Left renal pelvis (tissue), 4 donors: ENCODE data around the gene UTP20. TPM values are rescaled to one million over a fixed set of nuclear protein-coding genes. Genes with fewer than 3 reads are reported as not detected.

Experiments used
- DNase-seq, 4 donors: peaks; one replicate each; pipeline ENCODE4 v3.0.0-alpha.2; 2013; ENCODE audit warnings: low read depth in 4 of 4, low spot score in 3 of 4
- polyA plus RNA-seq, 4 donors: library from polyadenylated mRNA; unstranded; fragments of 120-200 nt; gene quantifications; one replicate each; pipeline ENCODE4 v1.2.1, GENCODE V29; 2013; ENCODE audit not compliant: insufficient read length in 4 of 4

UTP20 gene
- polyA plus RNA-seq, 4 donors, result 16.9 to 18.2 (median 17.7) TPM

- no peak for DNase-seq
Measured at GRCh38 chr12:101424620-101425019, 144.7 kb downstream of the UTP20 start.

DNA sequence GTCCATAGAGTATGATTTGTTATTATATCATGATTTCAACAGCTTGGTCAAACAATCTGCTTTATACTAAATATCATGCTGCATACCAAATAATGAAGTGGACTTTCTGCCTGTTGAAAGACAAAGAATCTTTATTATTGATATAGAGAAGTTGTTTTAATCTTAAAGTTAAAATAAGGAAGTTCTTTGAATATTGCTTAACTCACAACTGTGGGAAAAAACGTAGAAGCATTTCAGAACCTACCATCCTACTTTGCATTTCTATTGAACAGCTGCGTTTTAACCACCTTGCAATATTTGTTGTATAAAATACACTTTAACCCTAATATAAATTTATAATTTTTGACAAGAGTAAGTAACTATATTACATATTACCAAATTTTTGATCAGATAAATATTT, 150.6 kb downstream of the UTP20 start:
- DNase-seq, result no peak

GRCh38 chr12:101436136-101436535, 156.2 kb downstream of the UTP20 start:
- peak in 2 of 4 donors; percentile 8 to 25 for DNase-seq

Other genes with a start within 250 kb of the UTP20 start
- gene SLC5A8, start 69.9 kb upstream of the UTP20 start, polyA plus RNA-seq, result 10 to 100 TPM in 3 of 4 donors, 1 to 10 TPM in 1; 1.4 to 35.0 (median 28.4) TPM
- 100 to 1,000 TPM; 129 to 173 (median 150) TPM for gene ARL1, start 127.7 kb downstream of the UTP20 start, polyA plus RNA-seq
- not detected for gene SPIC, start 195.2 kb downstream of the UTP20 start, polyA plus RNA-seq